ENCODE data around the gene FYN. TPM values are rescaled to one million over a fixed set of nuclear protein-coding genes. Genes with fewer than 3 reads are reported as not detected.

The FYN gene
- total and polyA plus RNA-seq, 2 of the 13 experiments (the other 11 are each of a cell fraction or from before 2014, with no cell fraction given), result 15.5 to 24.6 TPM

GRCh38 chr6:111666847-111667246, 206.4 kb downstream of the FYN start:
- FAIRE-seq, result peak; percentile 23
- TF ChIP-seq, protein P1, sequence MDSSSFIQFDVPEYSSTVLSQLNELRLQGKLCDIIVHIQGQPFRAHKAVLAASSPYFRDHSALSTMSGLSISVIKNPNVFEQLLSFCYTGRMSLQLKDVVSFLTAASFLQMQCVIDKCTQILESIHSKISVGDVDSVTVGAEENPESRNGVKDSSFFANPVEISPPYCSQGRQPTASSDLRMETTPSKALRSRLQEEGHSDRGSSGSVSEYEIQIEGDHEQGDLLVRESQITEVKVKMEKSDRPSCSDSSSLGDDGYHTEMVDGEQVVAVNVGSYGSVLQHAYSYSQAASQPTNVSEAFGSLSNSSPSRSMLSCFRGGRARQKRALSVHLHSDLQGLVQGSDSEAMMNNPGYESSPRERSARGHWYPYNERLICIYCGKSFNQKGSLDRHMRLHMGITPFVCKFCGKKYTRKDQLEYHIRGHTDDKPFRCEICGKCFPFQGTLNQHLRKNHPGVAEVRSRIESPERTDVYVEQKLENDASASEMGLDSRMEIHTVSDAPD (CRISPR knock-in tag; IDR thresholded peaks at IDR 0.05), result no peak
- no peak for TF ChIP-seq ZNF136 (CRISPR knock-in tag; IDR thresholded peaks at IDR 0.05; ENCODE audit: low read depth)
- TF ChIP-seq HDAC1 (CRISPR knock-in tag; IDR thresholded peaks at IDR 0.05), result no peak
- TF ChIP-seq HCFC1 (IDR thresholded peaks at IDR 0.05; ENCODE audit: low read depth, low read length), result no peak
- no peak for TF ChIP-seq POLR2AphosphoS2 (IDR thresholded peaks at IDR 0.05; ENCODE audit: low read depth, low read length)
- no peak for TF ChIP-seq DMAP1 (CRISPR knock-in tag; IDR thresholded peaks at IDR 0.05)
- no peak for TF ChIP-seq CBX2 (IDR thresholded peaks at IDR 0.05; ENCODE audit: low read depth, low read length)
- no peak for TF ChIP-seq CBX2 (CRISPR knock-in tag; IDR thresholded peaks at IDR 0.05; ENCODE audit: low read depth)
- TF ChIP-seq, protein P2, sequence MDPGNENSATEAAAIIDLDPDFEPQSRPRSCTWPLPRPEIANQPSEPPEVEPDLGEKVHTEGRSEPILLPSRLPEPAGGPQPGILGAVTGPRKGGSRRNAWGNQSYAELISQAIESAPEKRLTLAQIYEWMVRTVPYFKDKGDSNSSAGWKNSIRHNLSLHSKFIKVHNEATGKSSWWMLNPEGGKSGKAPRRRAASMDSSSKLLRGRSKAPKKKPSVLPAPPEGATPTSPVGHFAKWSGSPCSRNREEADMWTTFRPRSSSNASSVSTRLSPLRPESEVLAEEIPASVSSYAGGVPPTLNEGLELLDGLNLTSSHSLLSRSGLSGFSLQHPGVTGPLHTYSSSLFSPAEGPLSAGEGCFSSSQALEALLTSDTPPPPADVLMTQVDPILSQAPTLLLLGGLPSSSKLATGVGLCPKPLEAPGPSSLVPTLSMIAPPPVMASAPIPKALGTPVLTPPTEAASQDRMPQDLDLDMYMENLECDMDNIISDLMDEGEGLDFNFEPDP (CRISPR knock-in tag; conservative IDR thresholded peaks at IDR 0.05), result no peak
- TF ChIP-seq CC2D1A (CRISPR knock-in tag; IDR thresholded peaks at IDR 0.05), result no peak
- no peak for TF ChIP-seq MEIS2 (CRISPR knock-in tag; IDR thresholded peaks at IDR 0.05)
- TF ChIP-seq FOXA1 (IDR thresholded peaks at IDR 0.05), result no peak
- TF ChIP-seq FOXA1 (CRISPR knock-in tag; IDR thresholded peaks at IDR 0.05), result no peak
- no peak for TF ChIP-seq ZXDC (CRISPR knock-in tag; IDR thresholded peaks at IDR 0.05)
- TF ChIP-seq ZNF234 (CRISPR knock-in tag; conservative IDR thresholded peaks at IDR 0.05), result no peak
- TF ChIP-seq ZNF513 (CRISPR knock-in tag; conservative IDR thresholded peaks at IDR 0.05), result no peak
- no peak for TF ChIP-seq SRSF1 (optimal IDR thresholded peaks at IDR 0.05; ENCODE audit: low read depth, low read length)
- ATAC-seq, result no peak
- in situ Hi-C loops (cut with HindIII; ENCODE audit: extremely low pct_ligation_motif_present, low pct_unique_long_range_greater_than_20kb), result no loop called here
- ChIA-PET CTCF (ENCODE audit: low intra/inter-chr PET ratio, low total read pairs) (no interaction called here), POLR2A (no interaction called here)
- Histone ChIP-seq H3K27me3 (ENCODE audit: control insufficient read depth in 1 of 2, insufficient read depth in 2 of 2, low read length in 2 of 2) (no peaks in the 10 kb centered on the region), H3K27ac (ENCODE audit: extremely low read length, insufficient read depth, low read length) (no peak overlapping the region), H3K9me3 (ENCODE audit: low read length) (no peaks in the 10 kb centered on the region), H4K20me1 (ENCODE audit: insufficient read depth, low read length) (no peaks in the 10 kb centered on the region), H3K79me2 (ENCODE audit: insufficient read depth, low read length) (no peaks in the 10 kb centered on the region), H3K4me2 (ENCODE audit: low read depth, low read length) (no peak overlapping the region), H2AFZ (ENCODE audit: low read length) (no peak overlapping the region), H3K36me3 (replicated peaks in 1 of 2; ENCODE audit: control insufficient read depth in 1 of 2, insufficient read depth in 2 of 2, low read length in 2 of 2) (no peaks in the 10 kb centered on the region; a peak in 1 of 5 replicates), H3K4me1 (ENCODE audit: insufficient read depth, low read length) (peaks cover 16% of the 10 kb centered on the region), H3K9ac (ENCODE audit: insufficient read depth, low read depth, low read length) (no peak overlapping the region), H3K4me3 (replicated peaks in 1 of 3; ENCODE audit: insufficient read depth in 1 of 3, low read depth in 2 of 3, low read length in 3 of 3) (no peak overlapping the region)
- BruUV-seq (replicated peaks), result no TSS peak
- WGBS (ENCODE audit: low lambda C conversion rate), result 82% methylated on average over 2 of the region's 2 CpGs
- intact Hi-C loops (cut with micrococcal nuclease; ENCODE audit: unreplicated experiment), result no loop called here
- DNase-seq (ENCODE audit: low spot score), result no peak

Measured in HepG2 (cell line).